ENCODE measurements around the gene PRTFDC1.

GRCh38 chr10:24853661-24854060 is 98.7 kb downstream of the PRTFDC1 start:
- TF ChIP-seq CTCF (IDR thresholded peaks at IDR 0.05) (no peak), POLR2A (IDR thresholded peaks at IDR 0.05) (no peak)

All from heart left ventricle (tissue), 13 donors.